WTC11 (cell line): Measurements from ENCODE around the gene ERCC4. TPM values are rescaled to one million over a fixed set of nuclear protein-coding genes. Genes with fewer than 3 reads are reported as not detected.

ENCODE experiments used
- ATAC-seq: fragments of 200-7000 bp; cut with Tn5 transposase; 2 replicates; pipeline ENCODE4 v1.10.0; 2021; ENCODE audit warnings: mild to moderate bottlenecking, moderate library complexity
- CTCF ChIA-PET: fragments of 300-600 bp; sonication (Branson Sonifier 250); formaldehyde crosslinking; loops from one replicate; lab custom pipeline; 2021; ENCODE audit warnings: antibody characterized with exemption; lab: Charles Lee
- POLR2A ChIA-PET: fragments of 350-600 bp; sonication (Branson Sonifier 250); formaldehyde crosslinking; loops from one replicate; lab custom pipeline; 2021; ENCODE audit warnings: antibody characterized with exemption; lab: Charles Lee
- DNase-seq: peaks from one replicate; pipeline ENCODE4 v3.0.0; 2021; ENCODE audit warnings: low spot score
- H3K27ac Mint-ChIP-seq: 2 replicates; pipeline ENCODE4 v1.8.0; 2021; ENCODE audit warnings: mixed read lengths
- H3K27me3 Mint-ChIP-seq: 2 replicates; pipeline ENCODE4 v1.8.0; 2021; ENCODE audit warnings: low read depth, mild to moderate bottlenecking, moderate library complexity, mixed read lengths
- H3K36me3 Mint-ChIP-seq: 2 replicates; pipeline ENCODE4 v1.8.0; 2021; ENCODE audit warnings: mixed read lengths
- H3K4me1 Mint-ChIP-seq: 2 replicates; pipeline ENCODE4 v1.8.0; 2022; ENCODE audit warnings: mixed read lengths
- H3K4me3 Mint-ChIP-seq: 2 replicates; pipeline ENCODE4 v1.8.0; 2021; ENCODE audit warnings: mild to moderate bottlenecking, moderate library complexity, mixed read lengths
- H3K9me3 Mint-ChIP-seq: 2 replicates; pipeline ENCODE4 v1.8.0; 2021; ENCODE audit warnings: mixed read lengths
- CREB1 ChIP-seq: sonication (generic); formaldehyde crosslinking; IDR thresholded peaks from 2 replicates; pipeline ENCODE4 v1.8.0; 2023; ENCODE audit warnings: mild to moderate bottlenecking, missing genetic modification reagents
- CREM ChIP-seq: sonication (generic); formaldehyde crosslinking; IDR thresholded peaks from 2 replicates; pipeline ENCODE4 v1.8.1; 2022; ENCODE audit warnings: mild to moderate bottlenecking, missing genetic modification reagents, moderate library complexity
- ELF4 ChIP-seq: sonication (generic); formaldehyde crosslinking; IDR thresholded peaks from 2 replicates; pipeline ENCODE4 v1.8.1; 2022; ENCODE audit warnings: low read depth, mild to moderate bottlenecking, moderate library complexity, missing genetic modification reagents
- ERG ChIP-seq: fragments of 250-450 bp; sonication (Bioruptor Pico); IDR thresholded peaks from 2 replicates; pipeline ENCODE4 v1.8.0; 2021; ENCODE audit warnings: mild to moderate bottlenecking
- ETV6 ChIP-seq: sonication (generic); formaldehyde crosslinking; IDR thresholded peaks from 2 replicates; pipeline ENCODE4 v1.8.1; 2022; ENCODE audit warnings: mild to moderate bottlenecking, missing genetic modification reagents
- GRHL2 ChIP-seq: fragments of 250-450 bp; sonication (Bioruptor Pico); IDR thresholded peaks from 2 replicates; pipeline ENCODE4 v1.8.0; 2022; ENCODE audit warnings: mild to moderate bottlenecking, moderate library complexity; ENCODE audit not compliant: insufficient replicate concordance, severe bottlenecking
- GTF2I ChIP-seq: fragments of 250-450 bp; sonication (Bioruptor Pico); conservative IDR thresholded peaks from 2 replicates; pipeline ENCODE4 v1.4.0; 2021; ENCODE audit warnings: mild to moderate bottlenecking
- NR1H2 ChIP-seq: sonication (generic); formaldehyde crosslinking; IDR thresholded peaks from 2 replicates; pipeline ENCODE4 v1.9.0; 2021; ENCODE audit warnings: mild to moderate bottlenecking, moderate library complexity, missing genetic modification reagents
- OVOL2 ChIP-seq: fragments of 250-450 bp; sonication (Bioruptor Pico); IDR thresholded peaks from 2 replicates; pipeline ENCODE4 v1.9.0; 2021; ENCODE audit warnings: mild to moderate bottlenecking, borderline replicate concordance
- PRDM15 ChIP-seq: sonication (generic); formaldehyde crosslinking; IDR thresholded peaks from 2 replicates; pipeline ENCODE4 v1.8.0; 2022; ENCODE audit warnings: missing genetic modification reagents
- RELA ChIP-seq: sonication (generic); formaldehyde crosslinking; IDR thresholded peaks from 2 replicates; pipeline ENCODE4 v1.8.1; 2022; ENCODE audit warnings: missing genetic modification reagents, mild to moderate bottlenecking, borderline replicate concordance
- ZNF317 ChIP-seq: sonication (generic); formaldehyde crosslinking; IDR thresholded peaks from 2 replicates; pipeline ENCODE4 v1.8.1; 2023; ENCODE audit warnings: low read depth, mild to moderate bottlenecking, moderate library complexity, missing genetic modification reagents, borderline replicate concordance
- ZNF396 ChIP-seq: fragments of 250-450 bp; sonication (Bioruptor Pico); IDR thresholded peaks from 2 replicates; pipeline ENCODE4 v1.8.0; 2021; ENCODE audit warnings: mild to moderate bottlenecking, moderate library complexity, borderline replicate concordance
- total RNA-seq: library from RNA; stranded (reverse); gene quantifications from 3 replicates; pipeline ENCODE4 v1.2.3, GENCODE V29; 2021
- TF ChIP-seq, protein P1 (sequence below): sonication (generic); formaldehyde crosslinking; IDR thresholded peaks from 2 replicates; pipeline ENCODE4 v1.8.0; 2022; ENCODE audit warnings: mild to moderate bottlenecking, missing genetic modification reagents
- TF ChIP-seq, protein P2 (sequence below): sonication (generic); formaldehyde crosslinking; IDR thresholded peaks from 2 replicates; pipeline ENCODE4 v1.8.1; 2023; ENCODE audit warnings: mild to moderate bottlenecking, missing genetic modification reagents, moderate library complexity
- TF ChIP-seq, protein P3 (sequence below): sonication (generic); formaldehyde crosslinking; IDR thresholded peaks from 2 replicates; pipeline ENCODE4 v1.8.1; 2022; ENCODE audit warnings: missing genetic modification reagents, borderline replicate concordance

Gene ERCC4
- total RNA-seq, 1 experiment from 2014 or later: 12.1 TPM

- no peak for TF ChIP-seq PRDM15 (CRISPR knock-in tag)
- TF ChIP-seq NR1H2 (CRISPR knock-in tag): no peak
- no peak for TF ChIP-seq CREM (CRISPR knock-in tag)
- no peak for TF ChIP-seq RELA (CRISPR knock-in tag)
- no peak for TF ChIP-seq GTF2I
- TF ChIP-seq, protein P1, sequence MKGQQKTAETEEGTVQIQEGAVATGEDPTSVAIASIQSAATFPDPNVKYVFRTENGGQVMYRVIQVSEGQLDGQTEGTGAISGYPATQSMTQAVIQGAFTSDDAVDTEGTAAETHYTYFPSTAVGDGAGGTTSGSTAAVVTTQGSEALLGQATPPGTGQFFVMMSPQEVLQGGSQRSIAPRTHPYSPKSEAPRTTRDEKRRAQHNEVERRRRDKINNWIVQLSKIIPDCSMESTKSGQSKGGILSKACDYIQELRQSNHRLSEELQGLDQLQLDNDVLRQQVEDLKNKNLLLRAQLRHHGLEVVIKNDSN (CRISPR knock-in tag): no peak
- TF ChIP-seq ZNF396 (CRISPR knock-in tag): no peak
- TF ChIP-seq, protein P2, sequence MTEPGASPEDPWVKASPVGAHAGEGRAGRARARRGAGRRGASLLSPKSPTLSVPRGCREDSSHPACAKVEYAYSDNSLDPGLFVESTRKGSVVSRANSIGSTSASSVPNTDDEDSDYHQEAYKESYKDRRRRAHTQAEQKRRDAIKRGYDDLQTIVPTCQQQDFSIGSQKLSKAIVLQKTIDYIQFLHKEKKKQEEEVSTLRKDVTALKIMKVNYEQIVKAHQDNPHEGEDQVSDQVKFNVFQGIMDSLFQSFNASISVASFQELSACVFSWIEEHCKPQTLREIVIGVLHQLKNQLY (CRISPR knock-in tag): no peak
These were observed 74.5 kb downstream of the ERCC4 start (continued) for GRCh38 chr16:13994239-13995106.

DNA sequence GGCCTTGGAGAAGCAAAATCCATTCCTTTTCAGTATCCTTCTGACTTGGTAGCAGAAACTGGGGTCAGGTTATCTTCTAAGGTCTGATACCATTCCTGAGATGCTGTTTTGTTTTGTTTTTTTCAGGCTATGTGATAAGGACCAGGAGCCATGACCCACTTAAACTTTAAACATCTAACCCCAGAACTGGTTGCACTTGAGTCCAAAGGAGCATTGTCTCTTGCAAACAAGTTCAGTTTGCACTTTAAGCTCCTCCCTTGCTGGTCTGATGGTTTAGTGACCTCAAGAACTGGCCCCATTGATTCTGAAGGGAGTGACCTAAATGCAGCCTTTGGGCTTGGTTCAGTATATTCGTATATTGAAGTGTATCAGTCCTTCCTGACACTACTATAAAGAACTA is 75.2 kb downstream of the ERCC4 start:
- TF ChIP-seq CREM (CRISPR knock-in tag): no peak
- Mint-ChIP-seq H3K36me3 (no peaks in the 10 kb centered on the region), H3K4me1 (peaks cover 15% of the 10 kb centered on the region), H3K27me3 (no peaks in the 10 kb centered on the region), H3K9me3 (no peaks in the 10 kb centered on the region), H3K4me3 (no peak overlapping the region), H3K27ac (no peak overlapping the region)
- ChIA-PET CTCF (no interaction called here), POLR2A (no interaction called here)
- ATAC-seq (no peak), DNase-seq (no peak)

- Mint-ChIP-seq H3K9me3 (no peaks in the 10 kb centered on the region), H3K4me3 (no peak overlapping the region), H3K27ac (no peak overlapping the region), H3K27me3 (no peaks in the 10 kb centered on the region), H3K4me1 (peaks cover 18% of the 10 kb centered on the region), H3K36me3 (no peaks in the 10 kb centered on the region)
- ChIA-PET CTCF (interaction anchor here (0.7 kb wide), 1 partner anchor 73 kb away, joined by 3 read pairs; no protein-coding TSS in a partner anchor), POLR2A (interaction anchor here (0.6 to 1.2 kb wide), 2 partner anchors 10 to 73 kb away, joined by 4 to 5 read pairs; no protein-coding TSS in a partner anchor)
- TF ChIP-seq ETV6 (CRISPR knock-in tag) (no peak), CREB1 (CRISPR knock-in tag) (no peak), ELF4 (CRISPR knock-in tag) (no peak), GRHL2 (CRISPR knock-in tag) (no peak)
- ATAC-seq: no peak
- DNase-seq: no peak
These were observed 76.9 kb downstream of the ERCC4 start for GRCh38 chr16:13996778-13997288.

DNA sequence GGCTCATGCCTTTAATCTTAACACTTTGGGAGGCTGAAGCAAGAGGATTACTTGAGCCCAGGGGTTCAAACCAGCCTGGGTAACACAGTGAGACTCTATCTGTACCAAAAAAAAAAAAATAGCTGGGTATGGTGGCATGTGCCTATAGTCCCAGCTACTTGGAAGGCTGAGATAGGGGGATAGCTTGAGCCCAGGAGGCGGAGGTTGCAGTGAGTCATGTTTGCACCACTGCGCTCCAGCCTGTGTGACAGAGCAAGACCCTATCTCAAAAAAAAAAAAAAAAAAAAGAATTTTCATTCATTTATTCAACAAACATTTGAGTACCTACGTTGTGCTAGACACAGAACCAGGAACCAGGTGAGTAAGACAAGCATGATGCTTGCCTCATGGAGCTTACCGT is 77.6 kb downstream of the ERCC4 start:
- Mint-ChIP-seq H3K27me3 (no peaks in the 10 kb centered on the region; the same call in 1 of the 2 replicates), H3K4me3 (no peak overlapping the region), H3K27ac (no peak overlapping the region), H3K36me3 (no peaks in the 10 kb centered on the region), H3K4me1 (peaks cover 25% of the 10 kb centered on the region), H3K9me3 (no peaks in the 10 kb centered on the region)
- CTCF ChIA-PET: interaction anchor here (0.7 kb wide), 1 partner anchor 74 kb away, joined by 3 read pairs; no protein-coding TSS in a partner anchor
- DNase-seq: no peak
- POLR2A ChIA-PET: interaction anchor here (0.6 to 1.2 kb wide), 2 partner anchors 9 to 74 kb away, joined by 4 to 5 read pairs; no protein-coding TSS in a partner anchor
- ATAC-seq: no peak
- TF ChIP-seq OVOL2 (CRISPR knock-in tag) (no peak), ERG (CRISPR knock-in tag) (no peak), ZNF317 (CRISPR knock-in tag) (no peak)
- TF ChIP-seq, protein P3, sequence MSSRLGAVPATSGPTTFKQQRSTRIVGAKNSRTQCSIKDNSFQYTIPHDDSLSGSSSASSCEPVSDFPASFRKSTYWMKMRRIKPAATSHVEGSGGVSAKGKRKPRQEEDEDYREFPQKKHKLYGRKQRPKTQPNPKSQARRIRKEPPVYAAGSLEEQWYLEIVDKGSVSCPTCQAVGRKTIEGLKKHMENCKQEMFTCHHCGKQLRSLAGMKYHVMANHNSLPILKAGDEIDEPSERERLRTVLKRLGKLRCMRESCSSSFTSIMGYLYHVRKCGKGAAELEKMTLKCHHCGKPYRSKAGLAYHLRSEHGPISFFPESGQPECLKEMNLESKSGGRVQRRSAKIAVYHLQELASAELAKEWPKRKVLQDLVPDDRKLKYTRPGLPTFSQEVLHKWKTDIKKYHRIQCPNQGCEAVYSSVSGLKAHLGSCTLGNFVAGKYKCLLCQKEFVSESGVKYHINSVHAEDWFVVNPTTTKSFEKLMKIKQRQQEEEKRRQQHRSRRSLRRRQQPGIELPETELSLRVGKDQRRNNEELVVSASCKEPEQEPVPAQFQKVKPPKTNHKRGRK (CRISPR knock-in tag): no peak
